AG10803 (cell line): ENCODE data around the gene WNT3A.

Source experiments
- DNase-seq: peaks from one replicate; pipeline ENCODE4 v3.0.0; 2010; ENCODE audit warnings: low read depth
- H3K4me3 ChIP-seq: 2 replicates; pipeline ENCODE4 v1.5.1; 2011; ENCODE audit warnings: mild to moderate bottlenecking, low read length, control low read depth
- CTCF ChIP-seq: conservative IDR thresholded peaks from 2 replicates; pipeline ENCODE4 v1.5.1; 2011; ENCODE audit warnings: mild to moderate bottlenecking, low read length, control low read depth, inconsistent platforms

WNT3A gene

GRCh38 chr1:228039986-228040385 lies 33.2 kb downstream of the WNT3A start:
- TF ChIP-seq CTCF: no peak

GRCh38 chr1:228041316-228041715 lies 34.5 kb downstream of the WNT3A start:
- no peak overlapping the region for H3K4me3 ChIP-seq
- TF ChIP-seq CTCF: no peak
- DNase-seq: no peak

More at GRCh38 chr1:228039986-228040385, 33.2 kb downstream of the WNT3A start:
- DNase-seq: no peak
- H3K4me3 ChIP-seq: no peak overlapping the region

- no peak overlapping the region for H3K4me3 ChIP-seq
- no peak for DNase-seq
- TF ChIP-seq CTCF: no peak
Observed at GRCh38 chr1:228042508-228042907, 35.7 kb downstream of the WNT3A start.

DNA sequence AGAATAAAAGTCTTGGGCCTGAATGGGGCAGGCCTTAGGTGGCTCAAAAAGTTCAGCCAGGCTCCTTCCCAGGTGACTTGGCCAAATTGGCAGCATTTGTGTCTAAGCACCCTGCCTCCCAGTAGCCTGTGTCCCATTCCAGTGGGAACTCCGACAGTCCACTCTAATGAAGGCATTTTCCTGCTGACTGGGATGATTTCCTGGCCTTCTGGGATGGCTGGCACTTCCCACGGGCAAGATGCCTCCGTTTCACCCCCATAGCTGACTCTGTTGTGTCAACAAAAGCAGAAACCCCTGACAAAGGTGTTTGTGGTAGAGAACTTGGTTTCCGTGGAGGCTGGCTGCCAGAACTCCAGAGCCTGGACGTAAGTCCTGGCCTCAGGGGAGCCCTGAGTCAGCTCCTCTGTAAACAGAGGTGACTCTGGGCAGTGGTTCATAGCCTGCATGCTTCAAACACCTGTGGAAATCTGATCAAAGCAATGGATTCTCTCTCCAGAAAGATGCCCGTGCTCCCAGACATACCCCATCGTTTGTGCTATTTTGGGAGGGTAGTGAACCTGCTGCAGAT lies 36.6 kb downstream of the WNT3A start:
- no peak overlapping the region for H3K4me3 ChIP-seq
- DNase-seq: no peak
- TF ChIP-seq CTCF: no peak

- no peak for TF ChIP-seq CTCF
- no peak overlapping the region for H3K4me3 ChIP-seq
- DNase-seq: no peak
Observed at GRCh38 chr1:228044961-228045360, 38.2 kb downstream of the WNT3A start.

DNA sequence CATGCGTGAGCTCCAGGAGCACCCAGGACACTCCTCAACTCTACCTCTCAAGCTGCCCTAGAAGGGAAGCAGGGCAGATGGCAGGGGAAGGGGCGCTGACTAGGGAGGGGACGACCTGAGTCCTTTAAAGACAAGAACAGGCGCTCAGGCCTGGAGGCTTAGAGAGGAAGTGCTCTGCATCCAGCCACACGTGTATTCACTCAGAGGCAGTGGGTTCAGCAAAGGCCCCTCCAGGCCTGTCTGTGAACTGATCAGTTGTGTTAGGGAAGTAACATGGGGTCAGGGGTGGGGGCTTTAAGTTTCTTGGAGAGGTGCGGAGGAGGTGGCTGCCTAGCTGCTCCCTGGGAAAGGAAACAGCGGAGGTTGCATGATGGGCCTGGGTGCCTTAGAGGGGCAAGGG lies 38.6 kb downstream of the WNT3A start:
- no peak for DNase-seq
- H3K4me3 ChIP-seq: no peak overlapping the region
- no peak for TF ChIP-seq CTCF

GRCh38 chr1:228045871-228046270 lies 39.1 kb downstream of the WNT3A start:
- no peak for DNase-seq
- no peak overlapping the region for H3K4me3 ChIP-seq
- no peak for TF ChIP-seq CTCF
